ENCODE results near the gene C5orf46. TPM values are rescaled to one million over a fixed set of nuclear protein-coding genes. Genes with fewer than 3 reads are reported as not detected.
A peak's percentile ranks its signal among the peaks of the same experiment; 100 is the strongest.

Gene C5orf46
- total and polyA plus RNA-seq, 2 experiments from 2014 or later: 1.5 TPM; not detected in 1

DNA sequence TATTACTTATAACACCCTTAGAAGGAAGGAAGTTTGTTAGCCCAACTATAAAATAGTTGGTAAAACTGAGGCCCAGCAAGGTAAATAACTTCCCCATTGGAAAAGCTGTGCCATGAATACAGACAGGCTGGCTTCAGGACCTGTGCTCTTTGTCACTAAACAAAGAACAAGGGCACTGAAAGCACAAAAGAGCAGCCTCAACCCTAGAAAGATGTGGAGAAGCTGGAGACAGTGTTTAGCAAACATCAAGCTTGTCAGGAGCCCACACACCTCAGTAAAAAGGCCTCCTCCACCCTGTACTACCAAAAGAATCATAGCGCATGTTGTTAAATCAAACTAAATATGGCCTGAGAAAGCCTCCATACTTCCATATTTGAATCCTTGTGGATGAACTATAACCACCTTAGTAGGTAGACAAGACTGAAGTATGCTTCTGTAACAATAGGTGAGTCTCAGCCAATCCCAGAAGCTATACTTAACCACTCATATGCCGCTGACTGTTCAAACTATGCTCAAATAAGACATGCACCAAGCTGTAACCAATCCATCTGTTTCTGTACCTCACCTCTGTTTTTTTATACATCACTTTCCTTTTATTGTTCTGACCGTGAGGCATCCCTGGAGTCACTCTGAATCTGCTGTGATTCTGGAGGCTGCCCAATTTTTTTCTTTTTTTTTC, 46.2 kb downstream of the C5orf46 start:
- no peaks in the 10 kb centered on the region for H3F3A ChIP-seq (ENCODE audit: insufficient read depth)

DNA sequence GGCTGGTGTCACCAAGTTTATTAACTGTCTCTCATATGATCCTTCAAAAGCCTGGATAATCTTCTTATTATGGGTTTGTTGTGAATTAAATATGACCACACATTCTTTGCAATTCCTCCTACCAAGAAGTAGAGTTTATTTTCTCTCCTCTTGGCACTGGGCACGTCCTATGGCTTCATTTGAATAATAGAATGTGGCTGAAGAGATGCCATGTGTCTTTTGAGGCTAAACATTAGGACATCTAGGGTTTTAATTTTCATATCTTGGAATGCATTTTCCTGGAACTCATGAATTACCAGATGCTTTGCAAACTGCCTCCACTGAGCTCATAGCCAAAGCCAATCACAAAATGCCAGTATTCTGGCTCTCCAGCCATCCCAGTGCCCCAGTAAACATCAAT, 47.8 kb downstream of the C5orf46 start:
- H3K79me2 ChIP-seq (ENCODE audit: insufficient read depth): no peaks in the 10 kb centered on the region
- no peak overlapping the region for H3K9ac ChIP-seq
- no peak overlapping the region for H3K4me3 ChIP-seq
- H4K20me1 ChIP-seq (ENCODE audit: insufficient read depth): no peaks in the 10 kb centered on the region
- in situ Hi-C loops (cut with MboI): no loop called here
- TF ChIP-seq EZH2 (IDR thresholded peaks at IDR 0.05; ENCODE audit: insufficient read depth, poor library complexity, severe bottlenecking): no peak
- no peak for TF ChIP-seq EZH2phosphoT487 (IDR thresholded peaks at IDR 0.05; ENCODE audit: insufficient read depth, low read depth)
- H3F3A ChIP-seq (ENCODE audit: insufficient read depth): no peaks in the 10 kb centered on the region
- H3K4me2 ChIP-seq (ENCODE audit: unreplicated experiment): no peak overlapping the region
- no peak overlapping the region for H3K27ac ChIP-seq
- no peaks in the 10 kb centered on the region for H3K36me3 ChIP-seq (ENCODE audit: low read depth)
- no peaks in the 10 kb centered on the region for H3K9me2 ChIP-seq (ENCODE audit: insufficient read depth)
- 3 to 5% methylated on average over 1 of the region's 1 CpG for WGBS, 2 experiments (ENCODE audit: low coverage in 1 of 2, low lambda C conversion rate in 2 of 2, missing lambda C conversion rate in 2 of 2)
- no peaks in the 10 kb centered on the region for H3K9me3 ChIP-seq (ENCODE audit: low read depth)
- no peak for DNase-seq
- no peak overlapping the region for H2AFZ ChIP-seq
- no peaks in the 10 kb centered on the region for H3K4me1 ChIP-seq (ENCODE audit: insufficient read depth)
- H3K27me3 ChIP-seq (replicated peaks; ENCODE audit: insufficient read depth): peaks cover 11% of the 10 kb centered on the region; the same call in 1 of the 2 replicates

More for the DNA sequence above, 46.2 kb downstream of the C5orf46 start:
- Histone ChIP-seq H3K9ac (no peak overlapping the region), H3K27me3 (replicated peaks; ENCODE audit: insufficient read depth) (peaks cover 3% of the 10 kb centered on the region; the same call in 1 of the 2 replicates), H3K79me2 (ENCODE audit: insufficient read depth) (no peaks in the 10 kb centered on the region), H3K36me3 (ENCODE audit: low read depth) (no peaks in the 10 kb centered on the region), H4K20me1 (ENCODE audit: insufficient read depth) (no peaks in the 10 kb centered on the region), H3K27ac (no peak overlapping the region), H3K4me1 (ENCODE audit: insufficient read depth) (no peaks in the 10 kb centered on the region), H2AFZ (no peak overlapping the region), H3K9me2 (ENCODE audit: insufficient read depth) (no peaks in the 10 kb centered on the region), H3K9me3 (ENCODE audit: low read depth) (no peaks in the 10 kb centered on the region), H3K4me3 (no peak overlapping the region), H3K4me2 (ENCODE audit: unreplicated experiment) (no peak overlapping the region)
- in situ Hi-C loops (cut with MboI): no loop called here
- 57 to 65% methylated on average over 3 of the region's 3 CpGs for WGBS, 2 experiments (ENCODE audit: low coverage in 1 of 2, low lambda C conversion rate in 2 of 2, missing lambda C conversion rate in 2 of 2)
- TF ChIP-seq EZH2phosphoT487 (IDR thresholded peaks at IDR 0.05; ENCODE audit: insufficient read depth, low read depth): no peak
- no peak for TF ChIP-seq EZH2 (IDR thresholded peaks at IDR 0.05; ENCODE audit: insufficient read depth, poor library complexity, severe bottlenecking)
- no peak for DNase-seq

DNA sequence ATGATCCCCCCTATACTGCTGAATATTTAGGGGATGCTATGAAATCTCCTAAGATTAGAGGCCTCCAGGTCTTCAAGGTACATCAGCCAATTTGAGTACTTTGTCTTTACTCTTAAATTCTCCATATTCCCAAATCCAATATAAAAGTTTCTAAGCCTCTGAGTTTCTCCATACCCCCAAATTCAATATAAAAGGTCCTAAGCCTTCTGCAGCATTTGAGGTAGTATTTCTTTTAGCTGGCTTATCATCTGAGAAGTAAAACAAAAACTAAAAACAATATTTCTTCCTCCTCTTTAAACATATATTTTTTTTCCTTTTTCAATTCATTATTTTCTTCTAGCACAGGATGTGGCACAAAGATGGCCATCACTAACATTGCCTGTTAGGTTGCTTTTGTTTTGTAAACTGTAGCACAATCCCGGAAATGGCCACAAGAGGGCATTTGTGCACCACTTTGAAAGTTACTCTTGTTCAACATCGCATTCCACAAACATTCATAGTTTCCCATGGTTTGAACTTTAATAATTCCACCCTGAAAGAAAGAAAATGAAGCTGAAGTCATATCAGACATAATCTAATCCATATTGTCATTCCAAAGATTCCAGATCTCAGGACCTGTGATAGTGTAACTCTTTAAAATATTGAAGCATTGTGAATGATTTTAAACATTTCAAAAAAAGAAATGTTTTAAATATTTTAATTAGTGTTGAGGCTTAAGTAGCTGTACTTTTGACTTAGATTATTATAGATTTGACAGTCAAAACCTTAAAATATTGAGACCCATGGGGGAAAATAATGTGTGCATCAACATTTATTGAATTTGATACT, 48.8 kb downstream of the C5orf46 start:
- Histone ChIP-seq H3K36me3 (ENCODE audit: low read depth) (no peaks in the 10 kb centered on the region), H3K9ac (no peak overlapping the region), H3K9me2 (ENCODE audit: insufficient read depth) (no peaks in the 10 kb centered on the region), H3K27me3 (replicated peaks; ENCODE audit: insufficient read depth) (peaks cover 11% of the 10 kb centered on the region; the same call in 1 of the 2 replicates), H3F3A (ENCODE audit: insufficient read depth) (no peaks in the 10 kb centered on the region), H3K4me2 (ENCODE audit: unreplicated experiment) (no peak overlapping the region), H3K4me3 (no peak overlapping the region), H3K79me2 (ENCODE audit: insufficient read depth) (no peaks in the 10 kb centered on the region), H4K20me1 (ENCODE audit: insufficient read depth) (no peaks in the 10 kb centered on the region), H3K4me1 (ENCODE audit: insufficient read depth) (no peaks in the 10 kb centered on the region), H3K27ac (no peak overlapping the region), H2AFZ (no peak overlapping the region), H3K9me3 (ENCODE audit: low read depth) (no peaks in the 10 kb centered on the region)
- TF ChIP-seq EZH2phosphoT487 (IDR thresholded peaks at IDR 0.05; ENCODE audit: insufficient read depth, low read depth): no peak
- no peak for TF ChIP-seq EZH2 (IDR thresholded peaks at IDR 0.05; ENCODE audit: insufficient read depth, poor library complexity, severe bottlenecking)
- in situ Hi-C loops (cut with MboI): no loop called here
- 0 to 2% methylated on average over 2 of the region's 2 CpGs for WGBS, 2 experiments (ENCODE audit: low coverage in 1 of 2, low lambda C conversion rate in 2 of 2, missing lambda C conversion rate in 2 of 2)
- peak; percentile 68 for DNase-seq

DNA sequence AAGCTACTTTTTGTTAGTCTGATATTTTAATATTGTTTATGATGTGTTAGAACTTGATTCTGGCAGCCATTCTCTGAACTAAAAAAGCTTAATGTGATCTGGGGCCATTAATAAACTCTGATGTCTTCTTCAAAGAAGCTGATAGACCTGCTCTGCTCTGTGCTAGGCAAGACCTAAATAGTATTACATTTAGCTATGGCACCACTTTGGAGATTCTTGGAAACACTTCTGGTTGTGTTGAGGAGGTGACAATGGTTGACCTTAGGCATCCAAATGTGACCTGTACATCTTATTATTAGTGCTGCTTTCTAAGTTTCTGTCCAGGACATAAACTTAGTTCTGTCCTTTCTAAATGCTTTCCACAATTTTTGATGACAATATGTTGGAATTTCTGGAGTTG, 49.5 kb downstream of the C5orf46 start:
- H3F3A ChIP-seq (ENCODE audit: insufficient read depth): no peaks in the 10 kb centered on the region
- in situ Hi-C loops (cut with MboI): no loop called here
- no peaks in the 10 kb centered on the region for H3K9me2 ChIP-seq (ENCODE audit: insufficient read depth)
- peaks cover 11% of the 10 kb centered on the region; the same call in 1 of the 2 replicates for H3K27me3 ChIP-seq (replicated peaks; ENCODE audit: insufficient read depth)
- no peak for DNase-seq
- H3K9me3 ChIP-seq (ENCODE audit: low read depth): no peaks in the 10 kb centered on the region
- no peak overlapping the region for H3K9ac ChIP-seq
- TF ChIP-seq EZH2 (IDR thresholded peaks at IDR 0.05; ENCODE audit: insufficient read depth, poor library complexity, severe bottlenecking) (no peak), EZH2phosphoT487 (IDR thresholded peaks at IDR 0.05; ENCODE audit: insufficient read depth, low read depth) (no peak)
- H3K4me3 ChIP-seq: no peak overlapping the region
- no peaks in the 10 kb centered on the region for H3K79me2 ChIP-seq (ENCODE audit: insufficient read depth)
- H3K36me3 ChIP-seq (ENCODE audit: low read depth): no peaks in the 10 kb centered on the region
- no peak overlapping the region for H3K27ac ChIP-seq
- H4K20me1 ChIP-seq (ENCODE audit: insufficient read depth): no peaks in the 10 kb centered on the region
- no peak overlapping the region for H2AFZ ChIP-seq
- no peak overlapping the region for H3K4me2 ChIP-seq (ENCODE audit: unreplicated experiment)
- no peaks in the 10 kb centered on the region for H3K4me1 ChIP-seq (ENCODE audit: insufficient read depth)

Data from GM23248 (cell line).